Hindlimb muscle (tissue), 1 donor: ENCODE results near the gene OR51A2. TPM values are rescaled to one million over a fixed set of nuclear protein-coding genes. Genes with fewer than 3 reads are reported as not detected.

Experiments used
- polyA plus RNA-seq: library from polyadenylated mRNA; unstranded; fragments of 120-200 nt; gene quantifications from one replicate; pipeline ENCODE4 v1.2.1, GENCODE V29; 2013; ENCODE audit not compliant: insufficient read length

Gene OR51A2
- polyA plus RNA-seq, 1 donor: not detected

Other genes starting within 250 kb of the OR51A2 start
- gene OR51F1, start 185.8 kb downstream of the OR51A2 start, polyA plus RNA-seq: not detected
- not detected for gene OR52R1, start 151.3 kb downstream of the OR51A2 start, polyA plus RNA-seq
- not detected for gene OR51F2, start 134.4 kb downstream of the OR51A2 start, polyA plus RNA-seq
- gene OR51S1, start 106.5 kb downstream of the OR51A2 start, polyA plus RNA-seq: not detected
- gene OR51T1, start 73.8 kb downstream of the OR51A2 start, polyA plus RNA-seq: not detected
- gene OR51A7, start 51.9 kb downstream of the OR51A2 start, polyA plus RNA-seq: not detected
- not detected for gene OR51G2, start 36.4 kb downstream of the OR51A2 start, polyA plus RNA-seq
- gene OR51G1, start 31.4 kb downstream of the OR51A2 start, polyA plus RNA-seq: not detected
- gene OR51A4, start 8.1 kb downstream of the OR51A2 start, polyA plus RNA-seq: 0.13 TPM
- gene OR51L1, start 39.1 kb upstream of the OR51A2 start, polyA plus RNA-seq: not detected
- not detected for gene OR52J3, start 90.8 kb upstream of the OR51A2 start, polyA plus RNA-seq
- gene OR52E2, start 103.9 kb upstream of the OR51A2 start, polyA plus RNA-seq: not detected
- gene OR52E1, start 113.9 kb upstream of the OR51A2 start, polyA plus RNA-seq: not detected
- not detected for gene OR52A5, start 182.6 kb upstream of the OR51A2 start, polyA plus RNA-seq
- not detected for gene OR52A1, start 199.0 kb upstream of the OR51A2 start, polyA plus RNA-seq
- gene OR51V1, start 245.0 kb upstream of the OR51A2 start, polyA plus RNA-seq: not detected